DMS114 treated with DMSO at 0.1 percent for 48 hours (cell line): ENCODE results near the gene SCN5A.

Source experiments
- DNase-seq: peaks from one replicate; lab custom pipeline; 2025; ENCODE audit not compliant: unreplicated experiment; lab: John Stamatoyannopoulos, UW

The SCN5A gene

DNA sequence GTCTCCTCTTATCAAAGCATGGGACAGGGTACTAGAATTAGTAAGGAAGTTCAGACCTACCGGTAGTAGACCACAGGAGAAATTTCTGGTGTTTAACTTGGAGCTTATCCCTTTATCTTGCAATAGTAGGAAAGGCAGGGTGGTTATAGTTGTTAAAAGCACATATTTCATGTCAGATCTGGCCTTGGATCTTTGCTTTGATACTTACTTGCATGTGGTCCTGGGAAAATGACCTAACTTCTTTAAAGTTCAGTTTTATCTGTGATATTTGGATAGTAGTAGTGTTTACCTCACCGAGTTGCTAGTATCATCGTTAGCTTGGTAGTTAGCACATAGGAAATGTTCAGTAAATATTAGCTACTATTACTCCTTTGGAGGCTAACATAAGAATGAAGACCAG, 137.9 kb downstream of the SCN5A start:
- no peak for DNase-seq

DNA sequence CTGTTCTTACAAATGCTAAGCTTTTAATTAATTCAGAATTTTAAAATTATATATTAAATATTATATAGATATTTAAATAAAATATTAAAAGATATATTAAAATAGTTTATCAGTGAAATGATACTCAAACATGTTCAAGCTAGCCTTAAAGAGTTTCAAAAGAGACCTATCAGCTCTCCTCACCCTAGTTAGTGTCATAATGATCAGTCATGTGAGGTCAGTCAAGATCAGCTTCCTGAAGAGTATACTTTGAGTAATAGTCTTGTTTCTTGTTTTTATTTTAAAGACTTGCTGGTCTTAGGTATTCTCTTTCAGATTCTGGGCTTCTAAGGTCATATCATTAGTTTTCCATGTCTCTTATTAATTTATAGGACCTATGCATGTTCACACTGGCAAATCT, 138.9 kb downstream of the SCN5A start:
- no peak for DNase-seq

DNA sequence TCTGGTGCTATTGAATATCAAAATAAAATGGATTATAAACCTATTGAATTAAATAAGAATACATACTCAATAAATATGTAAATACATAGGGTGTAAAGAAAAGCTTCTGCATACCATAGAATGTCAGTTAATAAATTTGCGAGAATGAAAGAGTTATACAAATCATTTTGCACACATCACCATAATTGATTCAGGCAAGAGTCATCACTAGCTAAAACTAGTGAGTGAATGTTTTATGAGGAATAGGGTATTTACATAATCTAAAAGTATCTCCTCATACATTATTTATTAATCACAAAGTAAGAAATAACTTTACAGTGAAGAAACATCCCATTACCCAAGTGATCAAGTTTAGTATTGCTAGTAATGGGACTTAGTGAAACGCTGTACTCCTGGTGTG, 139.8 kb downstream of the SCN5A start:
- DNase-seq = no peak

DNA sequence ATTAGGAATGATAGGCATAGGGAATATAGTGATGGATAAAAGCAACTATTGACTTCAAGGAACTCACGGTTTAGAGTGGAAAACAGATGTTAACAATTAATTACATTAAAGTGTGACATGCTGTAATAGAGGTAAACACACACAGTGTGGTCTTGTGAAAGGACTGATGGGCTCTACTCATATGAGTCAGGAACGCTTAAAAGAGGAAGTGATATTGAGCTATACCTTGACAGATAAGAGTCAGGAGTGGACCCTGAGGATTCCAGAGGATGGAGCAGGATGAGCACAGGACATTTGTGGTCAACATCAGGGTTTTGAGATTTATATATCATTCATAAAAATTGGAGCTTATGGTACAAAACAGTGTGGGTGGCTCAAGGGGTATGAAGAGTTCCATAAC, 142.4 kb downstream of the SCN5A start:
- DNase-seq = no peak

DNA sequence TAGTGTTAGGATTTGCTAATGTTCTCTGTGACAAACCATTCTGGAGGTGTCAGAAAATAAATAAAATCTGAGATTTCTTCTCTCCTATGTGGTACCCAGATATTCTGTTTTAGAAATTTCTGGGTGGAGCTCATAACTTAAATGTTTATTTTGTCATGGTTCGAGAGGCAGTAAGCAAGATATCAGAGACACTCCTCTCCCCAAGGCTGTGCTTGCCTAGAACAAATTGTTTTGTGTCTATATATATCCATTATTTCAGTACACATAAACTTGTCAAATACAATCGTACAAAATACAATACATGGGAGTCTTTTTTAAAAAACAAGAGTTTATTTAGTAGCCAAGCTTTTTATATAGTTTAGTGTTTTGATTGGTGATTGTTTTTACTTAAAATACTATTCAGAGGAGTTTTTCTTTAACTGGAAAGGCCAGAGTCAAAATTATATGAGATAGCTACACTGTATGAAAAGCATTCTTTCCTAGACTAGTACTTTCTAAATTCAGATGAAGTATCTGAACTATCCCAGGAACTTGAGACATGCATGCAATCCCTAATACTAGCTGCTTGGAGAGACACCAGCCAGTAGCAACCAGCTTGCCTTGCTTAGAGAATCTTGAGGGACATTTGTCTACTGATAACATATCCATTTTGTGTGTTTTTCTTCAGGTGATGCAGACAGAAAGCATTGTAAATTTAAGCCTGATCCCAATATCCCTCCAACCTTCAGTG, 148.6 kb downstream of the SCN5A start:
- DNase-seq = no peak
